Stomach (tissue), 9 donors: ENCODE results near the gene ARFGAP2. TPM values are rescaled to one million over a fixed set of nuclear protein-coding genes. Genes with fewer than 3 reads are reported as not detected.

ENCODE experiments used
- DNase-seq, 2 donors: peaks; one replicate each; pipeline versions ENCODE4 v3.0.0 to v3.0.0-alpha.2; 2013 to 2019
- H3K27ac ChIP-seq, 5 donors: fragments of 200-600 bp in 4 of 5; sonication (generic) in 4 of 5; one replicate each; pipeline ENCODE4 v1.5.1; 2013 to 2019; ENCODE audit warnings: mild to moderate bottlenecking in 1 of 5, moderate library complexity in 1 of 5
- H3K27me3 ChIP-seq, 3 donors: fragments of 200-600 bp; sonication (generic); one replicate each; pipeline ENCODE4 v1.5.1; 2017 to 2019; ENCODE audit warnings: mixed run types in 1 of 3
- H3K36me3 ChIP-seq, 4 donors: fragments of 200-600 bp; sonication (generic); 1 replicate in 3 of 4; 2 replicates in 1 of 4; pipeline ENCODE4 v1.5.1; 2016 to 2019
- H3K4me1 ChIP-seq, 4 donors: fragments of 200-600 bp; sonication (generic); one replicate each; pipeline ENCODE4 v1.5.1; 2016 to 2019
- H3K4me3 ChIP-seq, 4 donors: fragments of 200-600 bp; sonication (generic) in 3 of 4; one replicate each; pipeline ENCODE4 v1.5.1; 2016 to 2019; ENCODE audit warnings: mild to moderate bottlenecking in 1 of 4
- H3K9me3 ChIP-seq, 4 donors: fragments of 200-600 bp; sonication (generic); one replicate each; pipeline ENCODE4 v1.5.1; 2016 to 2019
- EP300 ChIP-seq: sonication (generic); formaldehyde crosslinking; IDR thresholded peaks from one replicate; pipeline ENCODE4 v1.6.1; 2017; ENCODE audit warnings: antibody characterized with exemption
- POLR2A ChIP-seq, 4 donors: fragments of 450-650 bp; IDR thresholded peaks; one replicate each; pipeline ENCODE4 v1.6.1; 2016; ENCODE audit warnings: antibody characterized with exemption in 4 of 4, control low read depth in 2 of 4, mild to moderate bottlenecking in 1 of 4, moderate library complexity in 1 of 4
- POLR2AphosphoS5 ChIP-seq, 3 donors: sonication (generic); formaldehyde crosslinking; IDR thresholded peaks; one replicate each; pipeline ENCODE4 v1.6.1; 2016; ENCODE audit warnings: antibody characterized with exemption in 3 of 3
- WGBS, 5 donors: extraction: QIAGEN DNeasy Blood & Tissue Kit in 3 of 5; methylation state at CpG; one replicate each; pipeline versions ENCODE4 v1.1.5 to v1.1.7; 2013 to 2018; 5-methylcytosine and 5-hydroxymethylcytosine counted together
- intact Hi-C: fragments of 100-400 bp; cut with DNase I; formaldehyde crosslinking; loops from one replicate; pipeline ENCODE4 v1.15.1; 2023; ENCODE audit warnings: low total_unique reads
- polyA plus RNA-seq, 3 donors: library from polyadenylated mRNA; stranded (reverse); fragments of 200-250 nt; gene quantifications; one replicate each; pipeline ENCODE4 v1.2.3, GENCODE V29; 2013
- total RNA-seq, 5 donors: library from RNA; depleted of rRNA; stranded (reverse); fragments of >200 nt; gene quantifications; one replicate each; pipeline versions ENCODE4 v1.1.0 to v1.2.3, GENCODE V29; 2014 to 2016
- TF ChIP-seq, protein P1 (sequence below), 7 experiments: fragments of 450-650 bp in 4 of 7; fragments of 200-600 bp in 3 of 7; sonication (generic) in 3 of 7; IDR thresholded peaks; one replicate each; pipeline ENCODE4 v1.5.1; 2016 to 2019; ENCODE audit warnings: antibody characterized with exemption in 7 of 7, control low read depth in 2 of 7, mild to moderate bottlenecking in 1 of 7
- donor health status: healthy with polysubstance abuse.
- donor health status: Bipolar disorder and iron deficiency.
- donor health status: healthy.

ARFGAP2 gene
- total and polyA plus RNA-seq, 8 donors: 45.8 to 398 (median 90.4) TPM

DNA sequence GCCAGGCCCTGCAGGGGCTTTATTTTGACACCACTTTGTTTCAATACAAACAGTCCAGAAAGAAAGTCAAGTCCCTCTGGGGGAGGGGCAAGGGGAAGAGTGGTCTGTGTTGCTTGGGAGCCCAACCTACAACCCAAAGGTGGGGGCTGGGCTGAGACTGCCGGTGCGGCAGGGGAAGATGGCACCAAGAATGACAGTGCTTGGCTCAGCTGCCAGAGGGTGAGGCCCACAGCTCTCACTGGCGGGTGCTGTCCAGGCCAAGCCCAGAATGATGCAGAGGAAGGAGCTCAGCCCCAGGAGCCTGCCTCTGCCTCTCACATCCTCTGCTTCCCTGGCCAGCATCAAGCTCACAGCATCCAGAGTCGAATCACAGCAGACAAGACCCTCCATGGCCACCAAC, 12.4 kb downstream of the ARFGAP2 start:
- Histone ChIP-seq H3K27ac (no peak overlapping the region), H3K4me1 (peaks cover 0 to 35% (median 10%) of the 10 kb centered on the region in 4 donors), H3K4me3 (no peak overlapping the region), H3K9me3 (no peaks in the 10 kb centered on the region), H3K27me3 (no peaks in the 10 kb centered on the region), H3K36me3 (peaks cover 58 to 73% (median 63%) of the 10 kb centered on the region in 4 donors)
- 60 to 75% (median 64%) methylated on average over 3 to 4 of the region's 4 CpGs for WGBS, 5 donors
- intact Hi-C loops: no loop called here
- TF ChIP-seq EP300: no peak
- TF ChIP-seq POLR2A (IDR thresholded peaks at IDR 0.05): no peak
- TF ChIP-seq, protein P1, sequence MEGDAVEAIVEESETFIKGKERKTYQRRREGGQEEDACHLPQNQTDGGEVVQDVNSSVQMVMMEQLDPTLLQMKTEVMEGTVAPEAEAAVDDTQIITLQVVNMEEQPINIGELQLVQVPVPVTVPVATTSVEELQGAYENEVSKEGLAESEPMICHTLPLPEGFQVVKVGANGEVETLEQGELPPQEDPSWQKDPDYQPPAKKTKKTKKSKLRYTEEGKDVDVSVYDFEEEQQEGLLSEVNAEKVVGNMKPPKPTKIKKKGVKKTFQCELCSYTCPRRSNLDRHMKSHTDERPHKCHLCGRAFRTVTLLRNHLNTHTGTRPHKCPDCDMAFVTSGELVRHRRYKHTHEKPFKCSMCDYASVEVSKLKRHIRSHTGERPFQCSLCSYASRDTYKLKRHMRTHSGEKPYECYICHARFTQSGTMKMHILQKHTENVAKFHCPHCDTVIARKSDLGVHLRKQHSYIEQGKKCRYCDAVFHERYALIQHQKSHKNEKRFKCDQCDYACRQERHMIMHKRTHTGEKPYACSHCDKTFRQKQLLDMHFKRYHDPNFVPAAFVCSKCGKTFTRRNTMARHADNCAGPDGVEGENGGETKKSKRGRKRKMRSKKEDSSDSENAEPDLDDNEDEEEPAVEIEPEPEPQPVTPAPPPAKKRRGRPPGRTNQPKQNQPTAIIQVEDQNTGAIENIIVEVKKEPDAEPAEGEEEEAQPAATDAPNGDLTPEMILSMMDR (IDR thresholded peaks at IDR 0.05): no peak
- no peak for TF ChIP-seq POLR2AphosphoS5 (IDR thresholded peaks at IDR 0.05)
- DNase-seq: no peak

DNA sequence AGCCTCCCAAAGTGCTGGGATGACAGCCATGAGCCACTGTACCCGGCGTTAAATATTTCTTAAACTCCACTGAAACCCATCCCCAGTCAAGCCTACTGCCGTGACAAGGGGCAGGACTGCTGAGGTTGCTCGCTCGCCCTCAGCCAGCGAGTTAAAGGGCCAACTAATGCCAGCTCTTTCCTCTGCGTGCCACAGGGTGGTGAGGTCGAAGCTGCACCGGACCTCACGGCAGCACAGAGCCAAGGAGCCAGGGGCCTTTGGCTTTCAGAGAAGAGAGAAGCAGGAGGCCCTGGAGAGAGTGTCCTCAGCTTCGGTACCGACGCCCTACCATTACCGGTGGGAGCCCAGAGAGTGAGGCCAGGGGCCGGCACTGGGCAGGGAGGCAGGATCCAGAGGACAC, 12.8 kb downstream of the ARFGAP2 start:
- Histone ChIP-seq H3K27ac (no peak overlapping the region), H3K4me1 (peaks cover 0 to 32% (median 10%) of the 10 kb centered on the region in 4 donors), H3K9me3 (no peaks in the 10 kb centered on the region), H3K27me3 (no peaks in the 10 kb centered on the region), H3K36me3 (peaks cover 55 to 72% (median 61%) of the 10 kb centered on the region in 4 donors), H3K4me3 (no peak overlapping the region)
- TF ChIP-seq POLR2AphosphoS5 (IDR thresholded peaks at IDR 0.05) (no peak), POLR2A (IDR thresholded peaks at IDR 0.05) (no peak)
- TF ChIP-seq, protein P1 (IDR thresholded peaks at IDR 0.05): no peak
- WGBS, 5 donors: 79 to 92% (median 84%) methylated on average over 6 to 15 of the region's 15 CpGs
- intact Hi-C loops: no loop called here
- DNase-seq: no peak

DNA sequence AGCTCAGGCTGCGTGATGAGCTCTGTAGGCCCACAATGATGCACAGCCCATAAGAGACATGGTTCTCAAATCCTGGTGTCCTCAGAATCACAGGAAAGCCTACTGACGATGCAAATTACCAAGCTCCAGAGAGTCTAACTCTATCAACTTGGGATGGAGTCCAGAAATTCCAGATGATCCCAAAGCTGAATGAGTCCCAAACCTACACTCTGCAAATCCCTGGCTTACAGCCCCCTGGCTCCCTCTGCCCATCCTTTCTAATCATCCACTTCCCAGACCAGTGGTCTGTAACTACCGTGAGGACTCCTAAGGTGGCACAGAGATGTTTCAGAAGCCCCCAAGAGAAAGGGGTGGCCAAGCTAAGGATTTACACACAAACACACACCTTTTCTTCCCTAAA, 13.5 kb downstream of the ARFGAP2 start:
- Histone ChIP-seq H3K27ac (no peak overlapping the region), H3K4me3 (no peak overlapping the region), H3K36me3 (peaks cover 48 to 67% (median 54%) of the 10 kb centered on the region in 4 donors), H3K9me3 (no peaks in the 10 kb centered on the region), H3K4me1 (peaks cover 0 to 37% (median 13%) of the 10 kb centered on the region in 4 donors), H3K27me3 (no peaks in the 10 kb centered on the region)
- intact Hi-C loops: no loop called here
- no peak for TF ChIP-seq EP300
- peak in 1 of 2 donors; percentile 16 for DNase-seq
- WGBS, 5 donors: 34 to 57% (median 48%) methylated on average over 3 of the region's 3 CpGs

DNA sequence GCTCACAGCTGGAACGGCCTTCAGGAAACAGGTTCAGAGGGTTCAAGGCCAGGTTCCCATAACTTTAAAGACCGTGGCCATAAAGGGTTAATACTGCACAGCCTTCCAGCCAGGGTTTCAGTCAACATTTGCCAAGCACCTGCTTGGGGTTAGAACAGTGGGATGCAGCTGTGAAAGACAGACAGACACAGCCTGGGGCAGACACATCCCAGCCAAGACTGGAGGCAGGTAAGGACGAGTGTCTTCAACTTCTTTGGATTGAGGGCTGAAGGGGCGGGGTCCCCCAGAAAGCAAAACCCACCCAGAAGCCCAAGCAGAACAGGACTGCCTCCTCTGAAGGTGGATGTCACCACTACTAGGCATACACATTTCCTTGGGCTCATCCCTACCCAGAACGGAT, 14.3 kb downstream of the ARFGAP2 start:
- DNase-seq: peak in 1 of 2 donors; percentile 7
- Histone ChIP-seq H3K4me3 (no peak overlapping the region), H3K36me3 (peaks cover 40 to 59% (median 51%) of the 10 kb centered on the region in 4 donors), H3K4me1 (peaks cover 0 to 39% (median 15%) of the 10 kb centered on the region in 4 donors), H3K27me3 (no peaks in the 10 kb centered on the region), H3K9me3 (no peaks in the 10 kb centered on the region), H3K27ac (peak overlapping the region in 1 of 5 donors; percentile 0)
- intact Hi-C loops: no loop called here
- 61 to 78% (median 65%) methylated on average over 4 to 5 of the region's 5 CpGs for WGBS, 5 donors
- TF ChIP-seq, protein P1 (IDR thresholded peaks at IDR 0.05): no peak
- TF ChIP-seq POLR2AphosphoS5 (IDR thresholded peaks at IDR 0.05) (no peak), POLR2A (IDR thresholded peaks at IDR 0.05) (no peak), EP300 (no peak)

DNA sequence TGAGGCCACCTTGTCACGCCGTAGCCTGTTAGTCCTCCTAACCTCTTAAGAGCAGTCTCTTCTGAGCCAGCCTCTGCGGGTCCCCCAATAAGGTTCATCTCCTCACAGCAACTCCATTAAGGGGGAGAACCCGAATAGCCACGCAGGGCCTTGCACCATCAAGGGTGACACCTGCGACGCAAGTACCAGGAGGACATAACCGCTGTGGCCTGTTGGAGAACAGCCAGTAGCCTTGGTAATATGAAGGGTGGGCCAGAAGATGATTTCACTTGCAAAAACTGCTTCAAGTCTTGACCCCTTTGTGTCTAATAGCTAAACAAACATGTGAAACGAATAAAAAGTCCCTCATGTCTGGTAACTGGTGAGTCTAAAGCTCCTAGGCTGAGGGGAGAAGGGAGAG, 14.8 kb downstream of the ARFGAP2 start:
- TF ChIP-seq, protein P1 (IDR thresholded peaks at IDR 0.05): no peak
- TF ChIP-seq POLR2AphosphoS5 (IDR thresholded peaks at IDR 0.05) (no peak), POLR2A (IDR thresholded peaks at IDR 0.05) (no peak), EP300 (no peak)
- intact Hi-C loops: no loop called here
- no peak for DNase-seq
- H3K27me3 ChIP-seq: no peaks in the 10 kb centered on the region
- H3K4me3 ChIP-seq: no peak overlapping the region
- peak overlapping the region in 2 of 5 donors; percentile 2 to 43 for H3K27ac ChIP-seq
- H3K4me1 ChIP-seq: peaks cover 0 to 39% (median 15%) of the 10 kb centered on the region in 4 donors
- peaks cover 35 to 54% (median 50%) of the 10 kb centered on the region in 4 donors for H3K36me3 ChIP-seq
- H3K9me3 ChIP-seq: no peaks in the 10 kb centered on the region
- WGBS, 5 donors: 16 to 67% (median 53%) methylated on average over 4 to 9 of the region's 9 CpGs
